IPS-18c (cell line): ENCODE measurements around the gene NOCT.
"Not testable (repeated sequence)": the region's sequence is repeated elsewhere in the genome, so short reads cannot be mapped to it uniquely, and the experiment has no call there.

Source experiments
- H3K4me3 ChIP-seq: 2 replicates; pipeline ENCODE4 v1.7.0; 2013; ENCODE audit warnings: low read depth, mild to moderate bottlenecking, low read length, moderate library complexity; ENCODE audit not compliant: insufficient read depth
- H3K9me3 ChIP-seq: one replicate; pipeline ENCODE4 v1.6.1; 2013; ENCODE audit warnings: mild to moderate bottlenecking, low read length, moderate library complexity; ENCODE audit not compliant: control insufficient read depth, insufficient read depth

The NOCT gene

GRCh38 chr4:139003668-139004067 is 11.9 kb upstream of the NOCT start:
- not testable (repeated sequence) for H3K4me3 ChIP-seq, H3K9me3 ChIP-seq

- Histone ChIP-seq H3K9me3 (peaks cover 6% of the 10 kb centered on the region), H3K4me3 (no peak overlapping the region)
Measured at GRCh38 chr4:139005774-139006173, 9.8 kb upstream of the NOCT start.

GRCh38 chr4:139007640-139008039 is 7.9 kb upstream of the NOCT start:
- peaks cover 6% of the 10 kb centered on the region for H3K9me3 ChIP-seq
- H3K4me3 ChIP-seq = no peak overlapping the region

GRCh38 chr4:139008278-139008677 is 7.3 kb upstream of the NOCT start:
- H3K4me3 ChIP-seq, H3K9me3 ChIP-seq: not testable (repeated sequence)

GRCh38 chr4:139009702-139010101 is 5.9 kb upstream of the NOCT start:
- Histone ChIP-seq H3K4me3 (no peak overlapping the region), H3K9me3 (peaks cover 6% of the 10 kb centered on the region)

- Histone ChIP-seq H3K4me3 (no peak overlapping the region), H3K9me3 (peaks cover 6% of the 10 kb centered on the region)
Measured at GRCh38 chr4:139011225-139011950, 4.2 kb upstream of the NOCT start.

- Histone ChIP-seq H3K9me3 (peaks cover 2% of the 10 kb centered on the region), H3K4me3 (peak overlapping the region; percentile 92)
Measured at GRCh38 chr4:139014371-139015268, 961 bp upstream of the NOCT start.

- H3K4me3 ChIP-seq = peak overlapping the region; percentile 92
- H3K9me3 ChIP-seq = no peaks in the 10 kb centered on the region
Measured at GRCh38 chr4:139015948-139016471, 429 bp downstream of the NOCT start.

GRCh38 chr4:139017861-139018260 is 2.3 kb downstream of the NOCT start:
- Histone ChIP-seq H3K4me3 (0 out of 2 replicates have a peak overlapping the region, but pooled peaks have one; percentile 11), H3K9me3 (no peaks in the 10 kb centered on the region)

- Histone ChIP-seq H3K4me3 (0 out of 2 replicates have a peak overlapping the region, but pooled peaks have one; percentile 1), H3K9me3 (no peaks in the 10 kb centered on the region)
Measured at GRCh38 chr4:139018501-139018900, 2.9 kb downstream of the NOCT start.

- H3K4me3 ChIP-seq = 0 out of 2 replicates have a peak overlapping the region, but pooled peaks have one; percentile 1
Measured at GRCh38 chr4:139018971-139019758, 3.6 kb downstream of the NOCT start.

GRCh38 chr4:139020384-139020783 is 4.8 kb downstream of the NOCT start:
- Histone ChIP-seq H3K9me3 (no peaks in the 10 kb centered on the region), H3K4me3 (no peak overlapping the region)

More at GRCh38 chr4:139018971-139019758, 3.6 kb downstream of the NOCT start:
- no peaks in the 10 kb centered on the region for H3K9me3 ChIP-seq

- not testable (repeated sequence) for H3K4me3 ChIP-seq, H3K9me3 ChIP-seq
Measured at GRCh38 chr4:139021071-139021470, 5.5 kb downstream of the NOCT start.

GRCh38 chr4:139022835-139023234 is 7.3 kb downstream of the NOCT start:
- H3K4me3 ChIP-seq = no peak overlapping the region

GRCh38 chr4:139024686-139025085 is 9.1 kb downstream of the NOCT start:
- H3K9me3 ChIP-seq = no peaks in the 10 kb centered on the region
- no peak overlapping the region for H3K4me3 ChIP-seq

More at GRCh38 chr4:139022835-139023234, 7.3 kb downstream of the NOCT start:
- H3K9me3 ChIP-seq = no peaks in the 10 kb centered on the region

GRCh38 chr4:139025841-139026240 is 10.3 kb downstream of the NOCT start:
- Histone ChIP-seq H3K4me3 (no peak overlapping the region), H3K9me3 (no peaks in the 10 kb centered on the region)

GRCh38 chr4:139027776-139028175 is 12.2 kb downstream of the NOCT start:
- H3K4me3 ChIP-seq = no peak overlapping the region
- H3K9me3 ChIP-seq = no peaks in the 10 kb centered on the region
